ENCODE results near the gene ABCA7. TPM values are rescaled to one million over a fixed set of nuclear protein-coding genes. Genes with fewer than 3 reads are reported as not detected.

ABCA7 gene
- total RNA-seq, 1 donor from 2014 or later = 110 TPM

GRCh38 chr19:1041272-1041834, 1.4 kb downstream of the ABCA7 start:
- peak; percentile 49 for DNase-seq
- peaks cover 6% of the 10 kb centered on the region for H3K27me3 Mint-ChIP-seq (ENCODE audit: unreplicated experiment)

DNA sequence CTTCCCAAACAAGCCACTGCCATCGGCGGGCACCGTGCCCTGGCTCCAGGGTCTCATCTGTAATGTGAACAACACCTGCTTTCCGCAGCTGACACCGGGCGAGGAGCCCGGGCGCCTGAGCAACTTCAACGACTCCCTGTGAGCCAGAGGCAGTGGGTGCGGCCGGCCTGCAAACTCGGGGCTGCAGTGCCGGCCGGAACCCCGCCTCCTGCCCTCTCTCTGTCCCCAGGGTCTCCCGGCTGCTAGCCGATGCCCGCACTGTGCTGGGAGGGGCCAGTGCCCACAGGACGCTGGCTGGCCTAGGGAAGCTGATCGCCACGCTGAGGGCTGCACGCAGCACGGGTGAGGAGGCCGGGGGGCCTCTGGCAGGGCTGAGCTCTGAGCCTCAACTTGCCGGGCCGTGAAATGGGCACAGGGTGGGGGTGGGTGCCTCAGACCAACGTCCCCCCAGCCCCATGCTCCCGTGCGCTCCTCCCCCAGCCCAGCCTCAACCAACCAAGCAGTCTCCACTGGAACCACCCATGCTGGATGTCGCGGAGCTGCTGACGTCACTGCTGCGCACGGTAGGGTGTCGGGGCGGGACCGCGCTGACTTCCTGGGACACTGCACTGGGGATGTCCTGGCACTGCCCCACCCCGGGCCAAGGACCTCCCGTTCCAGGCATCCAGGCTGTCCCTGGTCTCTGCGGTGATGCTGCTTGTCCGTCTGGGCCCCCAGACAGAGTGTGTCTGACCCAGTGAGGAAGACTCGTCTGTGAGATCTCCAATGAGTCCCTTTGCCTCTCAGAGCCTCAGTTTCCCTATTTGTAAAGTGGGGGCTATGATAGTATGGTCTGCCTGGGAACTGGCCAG, 2.2 kb downstream of the ABCA7 start:
- Mint-ChIP-seq H3K36me3 (ENCODE audit: unreplicated experiment) (no peaks in the 10 kb centered on the region), H3K27me3 (ENCODE audit: unreplicated experiment) (peaks cover 6% of the 10 kb centered on the region), H3K4me1 (ENCODE audit: low read depth, unreplicated experiment) (peaks cover 3% of the 10 kb centered on the region), H3K9me3 (ENCODE audit: unreplicated experiment) (peaks cover 6% of the 10 kb centered on the region), H3K27ac (ENCODE audit: unreplicated experiment) (no peak overlapping the region), H3K4me3 (ENCODE audit: unreplicated experiment) (peak overlapping the region; percentile 96)
- no peak for TF ChIP-seq CTCF (IDR thresholded peaks at IDR 0.05; ENCODE audit: partially characterized antibody, unreplicated experiment)
- no peak for DNase-seq

More at GRCh38 chr19:1041272-1041834, 1.4 kb downstream of the ABCA7 start:
- H3K36me3 Mint-ChIP-seq (ENCODE audit: unreplicated experiment) = no peaks in the 10 kb centered on the region
- no peak for TF ChIP-seq CTCF (IDR thresholded peaks at IDR 0.05; ENCODE audit: partially characterized antibody, unreplicated experiment)
- peaks cover 6% of the 10 kb centered on the region for H3K9me3 Mint-ChIP-seq (ENCODE audit: unreplicated experiment)
- H3K27ac Mint-ChIP-seq (ENCODE audit: unreplicated experiment) = peak overlapping the region; percentile 91
- H3K4me3 Mint-ChIP-seq (ENCODE audit: unreplicated experiment) = peak overlapping the region; percentile 96
- peaks cover 3% of the 10 kb centered on the region for H3K4me1 Mint-ChIP-seq (ENCODE audit: low read depth, unreplicated experiment)

DNA sequence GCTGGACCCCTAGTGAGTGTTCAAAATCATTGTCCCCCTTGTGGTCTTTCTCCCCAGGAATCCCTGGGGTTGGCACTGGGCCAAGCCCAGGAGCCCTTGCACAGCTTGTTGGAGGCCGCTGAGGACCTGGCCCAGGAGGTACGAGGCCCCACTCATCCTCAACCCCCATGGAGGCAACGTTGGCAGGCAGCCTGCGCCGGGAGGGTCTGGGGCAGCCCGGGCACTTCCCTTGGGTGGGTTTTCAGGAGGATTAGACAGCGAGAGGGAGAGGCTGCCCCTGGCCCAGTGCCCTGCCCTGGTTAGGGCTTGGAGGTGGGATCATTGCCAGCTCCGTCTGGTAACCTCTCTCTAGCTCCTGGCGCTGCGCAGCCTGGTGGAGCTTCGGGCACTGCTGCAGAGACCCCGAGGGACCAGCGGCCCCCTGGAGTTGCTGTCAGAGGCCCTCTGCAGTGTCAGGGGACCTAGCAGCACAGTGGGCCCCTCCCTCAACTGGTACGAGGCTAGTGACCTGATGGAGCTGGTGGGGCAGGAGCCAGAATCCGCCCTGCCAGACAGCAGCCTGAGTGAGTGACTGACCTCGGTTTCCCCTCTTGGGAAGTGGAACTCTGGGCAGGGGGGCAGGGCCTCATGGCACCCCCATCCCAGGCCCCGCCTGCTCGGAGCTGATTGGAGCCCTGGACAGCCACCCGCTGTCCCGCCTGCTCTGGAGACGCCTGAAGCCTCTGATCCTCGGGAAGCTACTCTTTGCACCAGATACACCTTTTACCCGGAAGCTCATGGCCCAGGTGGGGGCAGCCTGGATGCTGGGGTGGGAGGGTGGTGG, 3.0 kb downstream of the ABCA7 start:
- no peak overlapping the region for H3K4me3 Mint-ChIP-seq (ENCODE audit: unreplicated experiment)
- peaks cover 3% of the 10 kb centered on the region for H3K4me1 Mint-ChIP-seq (ENCODE audit: low read depth, unreplicated experiment)
- no peak for TF ChIP-seq CTCF (IDR thresholded peaks at IDR 0.05; ENCODE audit: partially characterized antibody, unreplicated experiment)
- no peak overlapping the region for H3K27ac Mint-ChIP-seq (ENCODE audit: unreplicated experiment)
- H3K36me3 Mint-ChIP-seq (ENCODE audit: unreplicated experiment) = no peaks in the 10 kb centered on the region
- peaks cover 4% of the 10 kb centered on the region for H3K27me3 Mint-ChIP-seq (ENCODE audit: unreplicated experiment)
- no peak for DNase-seq
- H3K9me3 Mint-ChIP-seq (ENCODE audit: unreplicated experiment) = peaks cover 6% of the 10 kb centered on the region

GRCh38 chr19:1045247-1045603, 5.3 kb downstream of the ABCA7 start:
- DNase-seq = no peak
- H3K9me3 Mint-ChIP-seq (ENCODE audit: unreplicated experiment) = peaks cover 4% of the 10 kb centered on the region
- H3K27ac Mint-ChIP-seq (ENCODE audit: unreplicated experiment) = no peak overlapping the region
- TF ChIP-seq CTCF (IDR thresholded peaks at IDR 0.05; ENCODE audit: partially characterized antibody, unreplicated experiment) = no peak
- no peaks in the 10 kb centered on the region for H3K27me3 Mint-ChIP-seq (ENCODE audit: unreplicated experiment)
- H3K4me1 Mint-ChIP-seq (ENCODE audit: low read depth, unreplicated experiment) = peaks cover 2% of the 10 kb centered on the region
- H3K36me3 Mint-ChIP-seq (ENCODE audit: unreplicated experiment) = no peaks in the 10 kb centered on the region
- H3K4me3 Mint-ChIP-seq (ENCODE audit: unreplicated experiment) = no peak overlapping the region
